HepG2 (cell line): Measurements from ENCODE around the gene ACBD7. TPM values are rescaled to one million over a fixed set of nuclear protein-coding genes. Genes with fewer than 3 reads are reported as not detected.
A peak's percentile ranks its signal among the peaks of the same experiment; 100 is the strongest.

ENCODE experiments used
- ATAC-seq: fragments of 200-7000 bp; cut with Tn5 transposase; 3 replicates; pipeline ENCODE4 v1.9.1; 2020; ENCODE audit warnings: mild to moderate bottlenecking, moderate library complexity
- Bru-seq: library from RNA; stranded (reverse); fragments of 400-500 nt; gene quantifications from one replicate; lab custom pipeline; 2021; lab: Mats Ljungman, UMichigan
- BruChase-seq, 2 experiments: library from RNA; stranded (reverse); fragments of 400-500 nt; gene quantifications; one replicate each; lab custom pipeline; 2021; lab: Mats Ljungman, UMichigan
- BruUV-seq: library from RNA; stranded (reverse); fragments of 400-500 nt; replicated peaks from 2 replicates; lab custom pipeline; 2021; lab: Mats Ljungman, UMichigan
- CTCF ChIA-PET: fragments of 300-600 bp; formaldehyde crosslinking; extraction: SDS; loops from one replicate; lab custom pipeline; 2021; ENCODE audit warnings: low total read pairs, inconsistent platforms, low intra/inter-chr PET ratio; lab: Yijun Ruan, JAX
- POLR2A ChIA-PET: fragments of 350-600 bp; sonication (Branson Sonifier 250); formaldehyde crosslinking; loops from one replicate; lab custom pipeline; 2020; ENCODE audit warnings: antibody characterized with exemption, inconsistent platforms; lab: Yijun Ruan, JAX
- DNase-seq: peaks from one replicate; pipeline ENCODE4 v3.0.0-alpha.2; 2015; ENCODE audit warnings: low spot score
- FAIRE-seq: peaks from 3 replicates; lab custom pipeline; 2011; peaks lifted over from hg19 to GRCh38; lab: Jason Lieb, UNC
- H2AFZ ChIP-seq: one replicate; pipeline ENCODE4 v1.6.1; 2011; ENCODE audit warnings: low read length, inconsistent platforms
- H3K27ac ChIP-seq: fragments of 300-600 bp; 3 replicates; pipeline ENCODE4 v1.8.0; 2011; ENCODE audit warnings: mixed run types, mild to moderate bottlenecking, mixed read lengths, low read length, inconsistent platforms; ENCODE audit not compliant: insufficient read depth; ENCODE audit errors: extremely low read length
- H3K27me3 ChIP-seq, 2 experiments: fragments of 200-600 bp in 1 of 2; 2 replicates in 1 of 2; 3 replicates in 1 of 2; pipeline versions ENCODE4 v1.6.0 to v1.8.0; 2011; ENCODE audit warnings: low read length in 2 of 2, mild to moderate bottlenecking in 2 of 2, moderate library complexity in 2 of 2, inconsistent platforms in 1 of 2; ENCODE audit not compliant: insufficient read depth in 2 of 2, control insufficient read depth in 1 of 2
- H3K36me3 ChIP-seq, 2 experiments: fragments of 200-600 bp in 1 of 2; replicated peaks in 1 of 2; 2 replicates in 1 of 2; 3 replicates in 1 of 2; pipeline versions ENCODE4 v1.5.1 to v1.8.0; 2011; ENCODE audit warnings: low read length in 2 of 2, inconsistent platforms in 1 of 2; ENCODE audit not compliant: insufficient read depth in 2 of 2, control insufficient read depth in 1 of 2
- H3K4me1 ChIP-seq: 2 replicates; pipeline ENCODE4 v1.5.1; 2012; ENCODE audit warnings: low read length, inconsistent platforms; ENCODE audit not compliant: insufficient read depth
- H3K4me2 ChIP-seq: 2 replicates; pipeline ENCODE4 v1.6.0; 2011; ENCODE audit warnings: low read depth, low read length, inconsistent platforms
- H3K4me3 ChIP-seq, 3 experiments: fragments of 200-600 bp in 1 of 3; sonication (generic), shearing (Covaris generic) in 1 of 3; replicated peaks in 1 of 3; 2 replicates each; pipeline ENCODE4 v1.5.1; 2011 to 2016; ENCODE audit warnings: low read length in 3 of 3, inconsistent platforms in 2 of 3, low read depth in 2 of 3, mild to moderate bottlenecking in 2 of 3, control low read depth in 1 of 3, mixed read lengths in 1 of 3; ENCODE audit not compliant: insufficient read depth in 1 of 3
- H3K79me2 ChIP-seq: one replicate; pipeline ENCODE4 v1.6.1; 2011; ENCODE audit warnings: low read length, inconsistent platforms; ENCODE audit not compliant: insufficient read depth
- H3K9ac ChIP-seq: 2 replicates; pipeline ENCODE4 v1.6.0; 2011; ENCODE audit warnings: mild to moderate bottlenecking, low read depth, low read length, inconsistent platforms; ENCODE audit not compliant: insufficient read depth
- H3K9me3 ChIP-seq: 2 replicates; pipeline ENCODE4 v1.5.1; 2012; ENCODE audit warnings: mild to moderate bottlenecking, low read length
- H4K20me1 ChIP-seq: 2 replicates; pipeline ENCODE4 v1.6.0; 2011; ENCODE audit warnings: inconsistent platforms, mild to moderate bottlenecking, low read length, moderate library complexity; ENCODE audit not compliant: insufficient read depth
- ASH2L ChIP-seq: fragments of 300-600, 200-600 bp; sonication (generic); IDR thresholded peaks from 2 replicates; pipeline ENCODE4 v1.7.0; 2017; ENCODE audit warnings: low read depth, mild to moderate bottlenecking, moderate library complexity, mixed read lengths, low read length; ENCODE audit not compliant: insufficient read length
- BRF2 ChIP-seq: sonication (generic); formaldehyde crosslinking; IDR thresholded peaks from 2 replicates; pipeline ENCODE4 v1.8.1; 2022; ENCODE audit warnings: mild to moderate bottlenecking, missing genetic modification reagents
- IKZF4 ChIP-seq: sonication (generic); formaldehyde crosslinking; IDR thresholded peaks from 2 replicates; pipeline ENCODE4 v1.5.1; 2020; ENCODE audit warnings: borderline replicate concordance, mild to moderate bottlenecking, low read depth, missing genetic modification reagents; ENCODE audit errors: not compliant biosample characterization
- ISL2 ChIP-seq: sonication (generic); formaldehyde crosslinking; IDR thresholded peaks from 2 replicates; pipeline ENCODE4 v1.5.0; 2020; ENCODE audit warnings: missing genetic modification reagents
- JUND ChIP-seq: sonication (generic); formaldehyde crosslinking; IDR thresholded peaks from 2 replicates; pipeline ENCODE4 v1.8.0; 2022; ENCODE audit warnings: mild to moderate bottlenecking, missing genetic modification reagents
- KDM5B ChIP-seq: sonication (generic); formaldehyde crosslinking; IDR thresholded peaks from 2 replicates; pipeline ENCODE4 v1.4.0; 2020; ENCODE audit warnings: missing genetic modification reagents, mild to moderate bottlenecking, borderline replicate concordance
- NCOR1 ChIP-seq: fragments of 200-600 bp; sonication (generic); IDR thresholded peaks from 2 replicates; pipeline ENCODE4 v1.7.0; 2017; ENCODE audit warnings: antibody characterized with exemption, low read length, borderline replicate concordance
- NR2F1 ChIP-seq, 2 experiments: fragments of 450-650 bp in 1 of 2; formaldehyde crosslinking in 1 of 2; IDR thresholded peaks; 2 replicates each; pipeline versions ENCODE4 v1.5.0 to v1.6.1; 2016 to 2020; ENCODE audit warnings: mild to moderate bottlenecking in 1 of 2, missing compliant biosample characterization in 1 of 2, missing genetic modification reagents in 1 of 2, moderate library complexity in 1 of 2
- SCMH1 ChIP-seq: sonication (generic); formaldehyde crosslinking; IDR thresholded peaks from 2 replicates; pipeline ENCODE4 v1.9.0; 2021; ENCODE audit warnings: missing genetic modification reagents, mild to moderate bottlenecking, borderline replicate concordance
- SNAPC5 ChIP-seq: sonication (generic); formaldehyde crosslinking; IDR thresholded peaks from 2 replicates; pipeline ENCODE4 v1.8.1; 2023; ENCODE audit warnings: mild to moderate bottlenecking, missing genetic modification reagents, borderline replicate concordance
- SSRP1 ChIP-seq: IDR thresholded peaks from 2 replicates; pipeline ENCODE4 v1.6.1; 2016; ENCODE audit warnings: control low read depth
- TOE1 ChIP-seq: sonication (generic); formaldehyde crosslinking; IDR thresholded peaks from 2 replicates; pipeline ENCODE4 v1.4.0; 2020; ENCODE audit warnings: mild to moderate bottlenecking, missing genetic modification reagents
- ZBTB1 ChIP-seq: sonication (generic); formaldehyde crosslinking; IDR thresholded peaks from 2 replicates; pipeline ENCODE4 v1.4.0; 2020; ENCODE audit warnings: missing genetic modification reagents, borderline replicate concordance
- ZNF180 ChIP-seq: sonication (generic); formaldehyde crosslinking; IDR thresholded peaks from 2 replicates; pipeline ENCODE4 v1.4.0; 2020; ENCODE audit warnings: low read depth, missing genetic modification reagents, borderline replicate concordance
- ZNF569 ChIP-seq: sonication (generic); formaldehyde crosslinking; IDR thresholded peaks from 2 replicates; pipeline ENCODE4 v1.5.0; 2020; ENCODE audit warnings: mild to moderate bottlenecking, missing genetic modification reagents, moderate library complexity, borderline replicate concordance
- ZNF672 ChIP-seq: sonication (generic); formaldehyde crosslinking; IDR thresholded peaks from 2 replicates; pipeline ENCODE4 v1.8.1; 2022; ENCODE audit warnings: missing genetic modification reagents
- ZNF7 ChIP-seq: IDR thresholded peaks from 2 replicates; pipeline ENCODE4 v1.6.1; 2016; ENCODE audit warnings: missing biosample characterization, missing genetic modification reagents
- ZNF883 ChIP-seq: sonication (generic); formaldehyde crosslinking; IDR thresholded peaks from 2 replicates; pipeline ENCODE4 v1.5.1; 2020; ENCODE audit warnings: mild to moderate bottlenecking, missing genetic modification reagents; ENCODE audit errors: not compliant biosample characterization
- WGBS: methylation state at CpG from one replicate; pipeline ENCODE4 v1.1.6; 2017; ENCODE audit warnings: low lambda C conversion rate; 5-methylcytosine and 5-hydroxymethylcytosine counted together
- in situ Hi-C: cut with HindIII; loops from 2 replicates; pipeline ENCODE4 v1.10.0; 2017; ENCODE audit warnings: low pct_unique_long_range_greater_than_20kb; ENCODE audit not compliant: extremely low pct_ligation_motif_present
- intact Hi-C: fragments of 100-400 bp; cut with micrococcal nuclease; formaldehyde crosslinking; loops from one replicate; pipeline ENCODE4 v1.10.0; 2022; ENCODE audit not compliant: unreplicated experiment
- long read RNA-seq, 2 experiments: library from RNA in 1 of 2; library from polyadenylated mRNA in 1 of 2; stranded (forward) in 1 of 2; unstranded in 1 of 2; transcript quantifications; one replicate each; pipeline ENCODE4 v2.0.0, GENCODE V29; 2019 to 2022
- polyA minus RNA-seq, 3 experiments: library from RNA; depleted of rRNA, polyadenylated mRNA; stranded (reverse); fragments of >200 nt; gene quantifications; 2 replicates each; pipeline ENCODE4 v1.2.3, GENCODE V29; 2011; ENCODE audit warnings: low replicate concordance in 1 of 3
- polyA plus RNA-seq, 8 experiments: library from polyadenylated mRNA; depleted of rRNA in 3 of 8; stranded (reverse) in 7 of 8; unstranded in 1 of 8; fragments of >200 nt; fragmentation: Illumina TruSeq in 4 of 8; extraction: Trizol in 4 of 8; gene quantifications; 2 replicates each; pipeline versions ENCODE4 v1.2.1 to v1.2.3, GENCODE V29; 2011 to 2016; ENCODE audit warnings: low read depth in 4 of 8, missing spikeins in 1 of 8, mixed read lengths in 1 of 8; ENCODE audit not compliant: insufficient read depth in 1 of 8
- total RNA-seq, 5 experiments: library from RNA; depleted of rRNA; stranded (reverse); fragments of >200 nt; fragmentation: Illumina TruSeq; extraction: Trizol; gene quantifications; 2 replicates each; pipeline ENCODE4 v1.2.3, GENCODE V29; 2016; ENCODE audit warnings: low read depth in 1 of 5

ACBD7 gene
- total RNA-seq (2016; rRNA removed; fragmentation: Illumina TruSeq; extraction: Trizol), result 2.6 and 4.0 TPM in 2 replicates
- 0.51 and 0.53 TPM in 2 replicates for total RNA-seq (2016; cell fraction: cytosol; rRNA removed; fragmentation: Illumina TruSeq; extraction: Trizol; ENCODE audit: low read depth)
- total RNA-seq (2016; cell fraction: insoluble cytoplasmic fraction; rRNA removed; fragmentation: Illumina TruSeq; extraction: Trizol), result 3.0 and 3.6 TPM in 2 replicates
- 2.0 and 2.5 TPM in 2 replicates for total RNA-seq (2016; cell fraction: membrane; rRNA removed; fragmentation: Illumina TruSeq; extraction: Trizol)
- total RNA-seq (2016; cell fraction: nucleus; rRNA removed; fragmentation: Illumina TruSeq; extraction: Trizol), result 0.75 and 2.1 TPM in 2 replicates
- 1.1 and 1.4 TPM in 2 replicates for polyA plus RNA-seq (2011; rRNA removed)
- 0.86 and 1.0 TPM in 2 replicates for polyA plus RNA-seq (2011; cell fraction: cytosol; rRNA removed)
- 0.40 and 0.45 TPM in 2 replicates for polyA plus RNA-seq (2011; cell fraction: nucleus; rRNA removed)
- polyA plus RNA-seq (2012), result 1.1 and 2.4 TPM in 2 replicates
- polyA plus RNA-seq (2016; cell fraction: cytosol; fragmentation: Illumina TruSeq; extraction: Trizol; ENCODE audit: low read depth), result 0.33 and 0.47 TPM in 2 replicates
- polyA plus RNA-seq (2016; cell fraction: insoluble cytoplasmic fraction; fragmentation: Illumina TruSeq; extraction: Trizol; ENCODE audit: low read depth), result 3.1 and 3.6 TPM in 2 replicates
- 1.2 and 1.4 TPM in 2 replicates for polyA plus RNA-seq (2016; cell fraction: membrane; fragmentation: Illumina TruSeq; extraction: Trizol; ENCODE audit: low read depth)
- 0.85 and 1.2 TPM in 2 replicates for polyA plus RNA-seq (2016; cell fraction: nucleus; fragmentation: Illumina TruSeq; extraction: Trizol; ENCODE audit: insufficient read depth, low read depth)
- polyA minus RNA-seq (2011; rRNA and poly(A)+ RNA removed; ENCODE audit: low replicate concordance), result 0.21 and 0.90 TPM in 2 replicates
- 0.59 and 2.2 TPM in 2 replicates for polyA minus RNA-seq (2011; cell fraction: cytosol; rRNA and poly(A)+ RNA removed)
- 1.8 and 2.0 TPM in 2 replicates for polyA minus RNA-seq (2011; cell fraction: nucleus; rRNA and poly(A)+ RNA removed)
- percentile 40 among the genes with signal in this experiment for Bru-seq, nascent RNA
- BruChase-seq, experiment 1, labeled RNA remaining after a 6-hour chase, result percentile 50 among the genes with signal in this experiment
- percentile 44 among the genes with signal in this experiment for BruChase-seq, experiment 2, labeled RNA remaining after a 2-hour chase
- long read RNA-seq, experiment 1, result 0 reads
- long read RNA-seq, experiment 2, result 0 reads

DNA sequence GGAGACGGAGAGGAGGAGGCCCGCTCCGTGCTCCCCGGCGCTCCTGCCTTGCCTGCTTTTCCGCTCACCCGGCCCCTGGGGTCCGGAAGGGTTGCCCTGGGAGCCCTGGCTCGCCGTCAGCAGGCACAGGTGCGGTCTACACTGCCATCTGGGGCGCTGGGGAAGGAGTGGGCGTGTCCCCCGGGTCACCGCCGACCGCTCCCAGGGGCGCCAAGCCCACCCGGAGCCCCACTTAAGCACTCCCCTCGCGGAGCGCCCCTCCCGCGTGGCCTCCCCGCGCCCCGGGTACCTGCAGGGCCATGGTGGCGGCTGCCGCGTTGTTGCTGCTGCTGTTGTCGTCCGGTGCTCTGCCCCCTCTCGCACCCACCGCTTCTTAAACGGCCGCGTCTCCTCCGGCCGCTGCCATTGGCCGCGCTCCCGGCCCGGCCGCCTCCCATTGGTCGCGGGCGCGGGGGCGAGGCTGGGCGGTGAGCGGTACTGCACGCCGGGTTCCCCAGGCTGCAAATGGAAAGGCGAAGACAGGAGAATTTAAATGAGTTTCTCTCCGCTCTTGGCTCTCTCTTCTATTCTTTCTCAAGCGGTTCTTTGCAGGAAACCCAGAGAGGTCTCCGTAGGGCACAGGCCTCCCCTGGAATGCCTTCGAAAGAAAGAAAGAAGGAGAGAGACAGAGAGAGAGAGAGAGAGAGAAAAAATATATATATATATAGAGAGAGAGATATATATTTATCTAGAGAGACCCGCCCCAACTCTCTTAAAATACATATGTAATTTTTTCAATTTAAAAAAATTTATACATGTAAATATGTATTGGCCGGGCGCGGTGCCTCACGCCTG lies at the start of gene ACBD7:
TSS of gene ACBD7 (minus strand) at position 349 of the 834 bp plus-strand sequence. CDS start at position 301, 48 bp downstream.
- H3K4me2 ChIP-seq, result peak within 1 kb of the TSS; percentile 88
- H2AFZ ChIP-seq, result no peak within 1 kb of the TSS
- POLR2A ChIA-PET, result no interaction called here
- peaks cover 15% of the 10 kb centered on the region for H3K4me1 ChIP-seq
- peak within 1 kb of the TSS; percentile 64 to 85 (median 81) for H3K4me3 ChIP-seq
- peak within 1 kb of the TSS; percentile 49; the same call in 1 of the 2 replicates for H3K9ac ChIP-seq
- FAIRE-seq (no peak), DNase-seq (peak; percentile 60), ATAC-seq (peak; percentile 91)
- H4K20me1 ChIP-seq, result no peaks in the 10 kb centered on the region
- no peak within 1 kb of the TSS for H3K27ac ChIP-seq
- H3K9me3 ChIP-seq, result no peaks in the 10 kb centered on the region
- no TSS peak for BruUV-seq
- intact Hi-C loops (loop anchor here (5.0 kb wide), 2 partner anchors 96 to 136 kb away; partner anchors contain the start of gene DCLRE1C), in situ Hi-C loops (no loop called here)
- no peaks in the 10 kb centered on the region for H3K79me2 ChIP-seq
- 13% methylated on average over 38 of the region's 63 CpGs for WGBS
- no peaks in the 10 kb centered on the region; a peak in 1 of 5 replicates for H3K27me3 ChIP-seq
- no peaks in the 10 kb centered on the region for H3K36me3 ChIP-seq
- CTCF ChIA-PET, result no interaction called here
- TF ChIP-seq ASH2L, result peak; percentile 61
- TF ChIP-seq TOE1, result no peak
- TF ChIP-seq JUND (CRISPR knock-in tag), result no peak
- TF ChIP-seq ZNF7 (CRISPR knock-in tag), result no peak
- TF ChIP-seq SCMH1 (CRISPR knock-in tag), result no peak
- no peak for TF ChIP-seq ZNF180
- TF ChIP-seq IKZF4 (CRISPR knock-in tag), result no peak
- no peak for TF ChIP-seq NCOR1
- TF ChIP-seq ZBTB1 (CRISPR knock-in tag), result no peak
- TF ChIP-seq SSRP1 (CRISPR knock-in tag), result no peak
- no peak for TF ChIP-seq SNAPC5 (CRISPR knock-in tag)
- no peak for TF ChIP-seq BRF2 (CRISPR knock-in tag)
- TF ChIP-seq KDM5B, result peak; percentile 38; the same call in 1 of the 2 replicates
- no peak for TF ChIP-seq ZNF883 (CRISPR knock-in tag)
- no peak for TF ChIP-seq ZNF672
- no peak for TF ChIP-seq NR2F1 (CRISPR knock-in tag; IDR thresholded peaks at IDR 0.05)
- no peak for TF ChIP-seq ZNF569
- TF ChIP-seq ISL2 (CRISPR knock-in tag), result peak; percentile 29; the same call in 1 of the 2 replicates
